ENCODE results near the gene COL4A2.

COL4A2 gene

DNA sequence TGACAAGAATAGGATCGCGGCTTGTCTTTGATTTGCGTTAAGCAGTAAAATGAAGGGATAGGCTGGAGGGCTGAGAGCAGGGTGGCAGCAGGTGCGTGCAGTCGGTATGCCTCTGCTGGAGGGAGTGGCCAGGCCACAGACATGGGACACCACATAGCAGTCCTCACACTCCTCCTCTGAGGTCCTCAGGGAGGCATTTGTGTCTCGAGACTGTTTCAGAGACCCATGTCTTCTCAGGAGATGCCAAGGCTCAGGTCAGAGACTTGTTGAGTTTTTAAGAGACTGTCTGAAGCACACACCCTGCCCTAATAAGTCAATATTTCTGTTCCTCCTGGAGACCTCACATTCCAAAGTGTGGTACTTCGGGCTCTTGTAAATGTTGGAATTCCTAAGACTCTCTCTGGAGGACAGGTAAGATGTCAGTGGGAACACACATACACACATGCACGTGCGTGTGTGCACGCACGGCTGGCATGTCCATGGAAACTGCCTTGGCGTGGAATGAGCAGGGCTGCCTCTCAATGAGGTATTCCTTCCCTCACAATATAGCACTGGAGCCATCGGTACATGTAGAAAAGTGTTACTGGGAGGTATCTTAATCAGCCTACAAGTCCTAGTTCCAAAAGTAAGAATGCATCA, 46.4 kb downstream of the COL4A2 start:
- Histone ChIP-seq H3K4me1 (ENCODE audit: control insufficient read depth in 1 of 2, insufficient read depth in 2 of 2, low read length in 2 of 2) (peaks cover 0 to 10% of the 10 kb centered on the region in 2 donors), H3K36me3 (ENCODE audit: control insufficient read depth in 1 of 2, insufficient read depth in 2 of 2, low read length in 2 of 2) (peaks cover 0 to 4% of the 10 kb centered on the region in 2 donors), H3K27me3 (ENCODE audit: low read depth, low read length) (no peaks in the 10 kb centered on the region), H3K4me3 (ENCODE audit: low read depth in 1 of 2, low read length in 2 of 2) (no peak overlapping the region), H3K9me3 (ENCODE audit: control insufficient read depth in 1 of 2, low read length in 2 of 2) (no peaks in the 10 kb centered on the region), H3K27ac (ENCODE audit: low read length) (peak overlapping the region; percentile 24)

DNA sequence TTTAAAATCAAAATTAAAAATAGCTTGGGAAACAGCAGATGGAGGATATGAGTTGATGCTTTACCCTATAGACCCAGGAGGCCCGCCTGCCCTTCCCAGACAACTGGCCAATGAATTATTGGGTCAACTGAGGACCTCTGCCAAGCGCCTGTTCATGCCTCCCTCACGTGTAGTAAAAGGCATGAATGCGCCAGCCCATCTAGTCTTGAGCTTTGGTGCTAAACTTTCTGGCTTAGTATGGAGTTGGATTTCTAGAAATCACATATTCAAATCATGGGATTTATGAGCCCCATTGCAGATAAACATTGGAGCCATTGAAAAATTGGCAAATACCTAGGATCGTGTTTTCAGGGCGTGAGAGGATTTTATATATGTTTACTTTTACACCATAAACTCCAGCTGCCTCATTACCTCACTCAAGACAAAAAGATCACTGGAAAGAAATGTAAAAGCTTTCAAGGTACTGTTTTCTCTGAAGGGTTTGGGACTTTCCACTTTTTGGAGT, 47.1 kb downstream of the COL4A2 start:
- H3K4me1 ChIP-seq (ENCODE audit: control insufficient read depth in 1 of 2, insufficient read depth in 2 of 2, low read length in 2 of 2), result peaks cover 0 to 11% of the 10 kb centered on the region in 2 donors
- H3K9me3 ChIP-seq (ENCODE audit: control insufficient read depth in 1 of 2, low read length in 2 of 2), result no peaks in the 10 kb centered on the region
- H3K36me3 ChIP-seq (ENCODE audit: control insufficient read depth in 1 of 2, insufficient read depth in 2 of 2, low read length in 2 of 2), result peaks cover 0 to 6% of the 10 kb centered on the region in 2 donors
- no peak overlapping the region for H3K4me3 ChIP-seq (ENCODE audit: low read depth in 1 of 2, low read length in 2 of 2)
- H3K27ac ChIP-seq (ENCODE audit: low read length), result peak overlapping the region; percentile 24
- no peaks in the 10 kb centered on the region for H3K27me3 ChIP-seq (ENCODE audit: low read depth, low read length)

GRCh38 chr13:110354715-110355473, 47.8 kb downstream of the COL4A2 start:
- Histone ChIP-seq H3K27me3 (ENCODE audit: low read depth, low read length) (no peaks in the 10 kb centered on the region), H3K9me3 (ENCODE audit: control insufficient read depth in 1 of 2, low read length in 2 of 2) (no peaks in the 10 kb centered on the region), H3K36me3 (ENCODE audit: control insufficient read depth in 1 of 2, insufficient read depth in 2 of 2, low read length in 2 of 2) (peaks cover 0 to 6% of the 10 kb centered on the region in 2 donors), H3K4me1 (ENCODE audit: control insufficient read depth in 1 of 2, insufficient read depth in 2 of 2, low read length in 2 of 2) (peaks cover 0 to 18% of the 10 kb centered on the region in 2 donors), H3K4me3 (ENCODE audit: low read depth in 1 of 2, low read length in 2 of 2) (no peak overlapping the region), H3K27ac (ENCODE audit: low read length) (peak overlapping the region; percentile 24)

DNA sequence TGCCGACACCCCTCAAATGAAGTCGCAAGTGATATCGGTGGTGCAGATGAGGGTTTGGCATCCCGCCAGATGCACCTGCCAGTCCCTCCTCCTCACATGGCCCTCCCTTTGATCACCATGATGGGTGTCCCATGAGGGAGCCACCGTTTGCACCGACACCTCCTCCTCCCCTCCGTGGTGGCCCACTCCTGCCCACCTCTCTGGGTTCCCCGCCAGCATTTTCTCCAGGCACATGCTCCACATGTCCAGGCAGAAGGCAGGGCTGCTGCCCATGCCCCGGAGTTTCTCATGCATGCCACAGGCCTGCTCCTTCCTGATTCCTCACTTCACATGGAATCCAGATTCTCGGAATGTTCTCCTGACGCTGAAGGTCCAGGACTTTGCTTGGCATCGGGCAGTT, 49.3 kb downstream of the COL4A2 start:
- Histone ChIP-seq H3K4me1 (ENCODE audit: control insufficient read depth in 1 of 2, insufficient read depth in 2 of 2, low read length in 2 of 2) (peaks cover 0 to 21% of the 10 kb centered on the region in 2 donors), H3K9me3 (ENCODE audit: control insufficient read depth in 1 of 2, low read length in 2 of 2) (no peaks in the 10 kb centered on the region), H3K27me3 (ENCODE audit: low read depth, low read length) (no peaks in the 10 kb centered on the region), H3K4me3 (ENCODE audit: low read depth in 1 of 2, low read length in 2 of 2) (no peak overlapping the region), H3K36me3 (ENCODE audit: control insufficient read depth in 1 of 2, insufficient read depth in 2 of 2, low read length in 2 of 2) (peaks cover 0 to 6% of the 10 kb centered on the region in 2 donors), H3K27ac (ENCODE audit: low read length) (peak overlapping the region; percentile 8)

DNA sequence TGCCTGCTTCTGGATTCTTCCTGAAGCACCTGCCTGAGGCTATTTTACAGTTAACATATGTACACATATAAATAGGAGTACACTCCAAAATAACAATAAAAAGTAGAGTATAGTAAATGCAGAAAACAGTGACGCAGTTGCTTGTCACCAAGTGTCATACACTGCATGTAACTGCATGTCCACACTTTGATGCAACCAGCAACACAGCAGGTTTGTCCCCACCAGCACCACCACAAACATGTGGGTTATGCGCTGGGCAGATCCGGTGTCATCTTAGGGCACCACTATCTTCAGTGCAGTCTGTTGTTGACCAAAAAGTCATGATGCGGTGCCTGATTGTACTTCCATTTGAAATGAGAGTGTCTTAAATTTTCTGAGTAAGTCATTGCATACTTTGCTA, 51.3 kb downstream of the COL4A2 start:
- H3K4me1 ChIP-seq (ENCODE audit: control insufficient read depth in 1 of 2, insufficient read depth in 2 of 2, low read length in 2 of 2), result peaks cover 0 to 19% of the 10 kb centered on the region in 2 donors

GRCh38 chr13:110359840-110360301, 52.8 kb downstream of the COL4A2 start:
- no peaks in the 10 kb centered on the region for H3K9me3 ChIP-seq (ENCODE audit: control insufficient read depth in 1 of 2, low read length in 2 of 2)
- H3K27me3 ChIP-seq (ENCODE audit: low read depth, low read length), result no peaks in the 10 kb centered on the region
- peaks cover 0 to 10% of the 10 kb centered on the region in 2 donors for H3K36me3 ChIP-seq (ENCODE audit: control insufficient read depth in 1 of 2, insufficient read depth in 2 of 2, low read length in 2 of 2)
- no peak overlapping the region for H3K4me3 ChIP-seq (ENCODE audit: low read depth in 1 of 2, low read length in 2 of 2)
- H3K4me1 ChIP-seq (ENCODE audit: control insufficient read depth in 1 of 2, insufficient read depth in 2 of 2, low read length in 2 of 2), result peaks cover 0 to 13% of the 10 kb centered on the region in 2 donors
- peak overlapping the region; percentile 88 for H3K27ac ChIP-seq (ENCODE audit: low read length)

More for the DNA sequence above, 51.3 kb downstream of the COL4A2 start:
- H3K27me3 ChIP-seq (ENCODE audit: low read depth, low read length), result no peaks in the 10 kb centered on the region
- peaks cover 0 to 10% of the 10 kb centered on the region in 2 donors for H3K36me3 ChIP-seq (ENCODE audit: control insufficient read depth in 1 of 2, insufficient read depth in 2 of 2, low read length in 2 of 2)
- no peak overlapping the region for H3K4me3 ChIP-seq (ENCODE audit: low read depth in 1 of 2, low read length in 2 of 2)
- no peaks in the 10 kb centered on the region for H3K9me3 ChIP-seq (ENCODE audit: control insufficient read depth in 1 of 2, low read length in 2 of 2)
- H3K27ac ChIP-seq (ENCODE audit: low read length), result no peak overlapping the region

GRCh38 chr13:110360598-110360997, 53.5 kb downstream of the COL4A2 start:
- peaks cover 0 to 16% of the 10 kb centered on the region in 2 donors for H3K4me1 ChIP-seq (ENCODE audit: control insufficient read depth in 1 of 2, insufficient read depth in 2 of 2, low read length in 2 of 2)
- no peaks in the 10 kb centered on the region for H3K9me3 ChIP-seq (ENCODE audit: control insufficient read depth in 1 of 2, low read length in 2 of 2)
- no peaks in the 10 kb centered on the region for H3K27me3 ChIP-seq (ENCODE audit: low read depth, low read length)
- peak overlapping the region; percentile 88 for H3K27ac ChIP-seq (ENCODE audit: low read length)
- H3K4me3 ChIP-seq (ENCODE audit: low read depth in 1 of 2, low read length in 2 of 2), result no peak overlapping the region
- H3K36me3 ChIP-seq (ENCODE audit: control insufficient read depth in 1 of 2, insufficient read depth in 2 of 2, low read length in 2 of 2), result peaks cover 0 to 10% of the 10 kb centered on the region in 2 donors

GRCh38 chr13:110361365-110361911, 54.4 kb downstream of the COL4A2 start:
- H3K4me1 ChIP-seq (ENCODE audit: control insufficient read depth in 1 of 2, insufficient read depth in 2 of 2, low read length in 2 of 2), result peaks cover 0 to 17% of the 10 kb centered on the region in 2 donors
- H3K36me3 ChIP-seq (ENCODE audit: control insufficient read depth in 1 of 2, insufficient read depth in 2 of 2, low read length in 2 of 2), result peaks cover 0 to 10% of the 10 kb centered on the region in 2 donors
- H3K27me3 ChIP-seq (ENCODE audit: low read depth, low read length), result no peaks in the 10 kb centered on the region
- no peaks in the 10 kb centered on the region for H3K9me3 ChIP-seq (ENCODE audit: control insufficient read depth in 1 of 2, low read length in 2 of 2)
- H3K4me3 ChIP-seq (ENCODE audit: low read depth in 1 of 2, low read length in 2 of 2), result no peak overlapping the region
- peak overlapping the region; percentile 76 for H3K27ac ChIP-seq (ENCODE audit: low read length)

GRCh38 chr13:110363010-110363409, 55.9 kb downstream of the COL4A2 start:
- no peaks in the 10 kb centered on the region for H3K9me3 ChIP-seq (ENCODE audit: control insufficient read depth in 1 of 2, low read length in 2 of 2)
- H3K36me3 ChIP-seq (ENCODE audit: control insufficient read depth in 1 of 2, insufficient read depth in 2 of 2, low read length in 2 of 2), result peaks cover 0 to 10% of the 10 kb centered on the region in 2 donors
- peak overlapping the region; percentile 76 for H3K27ac ChIP-seq (ENCODE audit: low read length)
- no peak overlapping the region for H3K4me3 ChIP-seq (ENCODE audit: low read depth in 1 of 2, low read length in 2 of 2)
- H3K27me3 ChIP-seq (ENCODE audit: low read depth, low read length), result no peaks in the 10 kb centered on the region
- peaks cover 0 to 17% of the 10 kb centered on the region in 2 donors for H3K4me1 ChIP-seq (ENCODE audit: control insufficient read depth in 1 of 2, insufficient read depth in 2 of 2, low read length in 2 of 2)

- Histone ChIP-seq H3K4me3 (ENCODE audit: low read depth in 1 of 2, low read length in 2 of 2) (no peak overlapping the region), H3K9me3 (ENCODE audit: control insufficient read depth in 1 of 2, low read length in 2 of 2) (no peaks in the 10 kb centered on the region), H3K27me3 (ENCODE audit: low read depth, low read length) (no peaks in the 10 kb centered on the region), H3K36me3 (ENCODE audit: control insufficient read depth in 1 of 2, insufficient read depth in 2 of 2, low read length in 2 of 2) (peaks cover 0 to 3% of the 10 kb centered on the region in 2 donors), H3K4me1 (ENCODE audit: control insufficient read depth in 1 of 2, insufficient read depth in 2 of 2, low read length in 2 of 2) (peaks cover 0 to 17% of the 10 kb centered on the region in 2 donors), H3K27ac (ENCODE audit: low read length) (no peak overlapping the region)
Observed at GRCh38 chr13:110364081-110364480, 57.0 kb downstream of the COL4A2 start.

- H3K27me3 ChIP-seq (ENCODE audit: low read depth, low read length), result no peaks in the 10 kb centered on the region
- H3K4me3 ChIP-seq (ENCODE audit: low read depth in 1 of 2, low read length in 2 of 2), result no peak overlapping the region
- H3K27ac ChIP-seq (ENCODE audit: low read length), result no peak overlapping the region
- H3K9me3 ChIP-seq (ENCODE audit: control insufficient read depth in 1 of 2, low read length in 2 of 2), result no peaks in the 10 kb centered on the region
- H3K4me1 ChIP-seq (ENCODE audit: control insufficient read depth in 1 of 2, insufficient read depth in 2 of 2, low read length in 2 of 2), result peaks cover 0 to 10% of the 10 kb centered on the region in 2 donors
- H3K36me3 ChIP-seq (ENCODE audit: control insufficient read depth in 1 of 2, insufficient read depth in 2 of 2, low read length in 2 of 2), result peaks cover 0 to 3% of the 10 kb centered on the region in 2 donors
Observed at GRCh38 chr13:110365876-110366275, 58.8 kb downstream of the COL4A2 start.
